Loucy (cell line): ENCODE measurements around the gene FASLG.

ENCODE experiments used
- H2AFZ ChIP-seq: fragments of 200-600 bp; sonication (generic); 2 replicates; pipeline ENCODE4 v1.6.0; 2016; ENCODE audit warnings: antibody characterized with exemption, mild to moderate bottlenecking, low read length, moderate library complexity
- H3F3A ChIP-seq: fragments of 200-600 bp; 2 replicates; pipeline ENCODE4 v1.6.0; 2016; ENCODE audit warnings: antibody characterized with exemption, low read depth, mild to moderate bottlenecking
- H3K27me3 ChIP-seq: fragments of 200-600 bp; sonication (generic); 2 replicates; pipeline ENCODE4 v1.6.1; 2014; ENCODE audit warnings: low read length, mild to moderate bottlenecking; ENCODE audit not compliant: insufficient read depth, poor library complexity, severe bottlenecking
- H3K36me3 ChIP-seq: fragments of 200-600 bp; sonication (generic); 2 replicates; pipeline ENCODE4 v1.6.1; 2016; ENCODE audit warnings: low read length; ENCODE audit not compliant: insufficient read depth
- H3K4me1 ChIP-seq: fragments of 200-600 bp; sonication (generic); 2 replicates; pipeline ENCODE4 v1.5.1; 2014; ENCODE audit warnings: low read length, mild to moderate bottlenecking; ENCODE audit not compliant: insufficient read depth, poor library complexity, severe bottlenecking
- H3K4me2 ChIP-seq: fragments of 200-600 bp; sonication (generic); 2 replicates; pipeline ENCODE4 v1.6.0; 2014; ENCODE audit warnings: antibody characterized with exemption, low read length, low read depth, mild to moderate bottlenecking; ENCODE audit not compliant: poor library complexity, severe bottlenecking
- H3K4me3 ChIP-seq: fragments of 200-600 bp; sonication (generic); 2 replicates; pipeline ENCODE4 v1.5.1; 2014; ENCODE audit warnings: low read length, mild to moderate bottlenecking, mixed read lengths; ENCODE audit not compliant: poor library complexity, severe bottlenecking
- H3K79me2 ChIP-seq: fragments of 200-600 bp; sonication (generic); 2 replicates; pipeline ENCODE4 v1.6.1; 2014; ENCODE audit warnings: low read length; ENCODE audit not compliant: insufficient read depth
- H3K9ac ChIP-seq: fragments of 200-600 bp; sonication (generic); 2 replicates; pipeline ENCODE4 v1.6.0; 2014; ENCODE audit warnings: mild to moderate bottlenecking, low read depth, low read length, moderate library complexity; ENCODE audit not compliant: poor library complexity, severe bottlenecking
- H3K9me2 ChIP-seq: fragments of 200-600 bp; sonication (generic); replicated peaks from 2 replicates; pipeline ENCODE4 v1.6.1; 2016; ENCODE audit warnings: low read depth, low read length, mixed read lengths
- H3K9me3 ChIP-seq: fragments of 200-600 bp; sonication (generic); 2 replicates; pipeline ENCODE4 v1.6.1; 2014; ENCODE audit warnings: mild to moderate bottlenecking, antibody characterized with exemption, low read length, low read depth; ENCODE audit not compliant: insufficient read depth
- H4K20me1 ChIP-seq: fragments of 200-600 bp; sonication (generic); 2 replicates; pipeline ENCODE4 v1.6.0; 2014; ENCODE audit warnings: antibody characterized with exemption, low read length, mild to moderate bottlenecking; ENCODE audit not compliant: insufficient read depth, poor library complexity, severe bottlenecking
- CTCF ChIP-seq: fragments of 200-600 bp; sonication (generic); conservative IDR thresholded peaks from 2 replicates; pipeline ENCODE4 v1.5.1; 2014; ENCODE audit warnings: mild to moderate bottlenecking, antibody characterized with exemption, low read length
- EZH2phosphoT487 ChIP-seq: fragments of 200-600 bp; IDR thresholded peaks from 2 replicates; pipeline ENCODE4 v1.6.1; 2018; ENCODE audit warnings: antibody characterized with exemption, mild to moderate bottlenecking, moderate library complexity, borderline replicate concordance

FASLG gene

DNA sequence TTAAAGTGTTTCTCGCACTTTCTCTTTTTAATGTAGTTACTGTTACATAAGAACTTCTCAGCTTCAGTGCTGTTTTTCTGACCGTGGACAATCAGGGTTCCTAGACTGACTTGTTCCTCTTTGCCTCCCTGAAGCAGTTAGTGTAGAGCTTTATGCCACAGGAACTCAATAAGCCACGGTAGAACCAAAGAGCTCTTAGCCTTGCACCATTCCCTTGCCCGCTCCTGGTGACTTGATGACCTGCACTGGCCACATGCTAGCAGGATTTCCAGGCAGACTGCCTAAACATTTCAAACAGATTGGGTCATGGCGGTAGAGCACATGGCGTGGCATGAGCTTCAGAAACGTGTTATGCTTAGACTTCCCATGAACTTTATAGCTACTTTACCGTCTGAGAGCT, 18.8 kb upstream of the FASLG start:
- Histone ChIP-seq H4K20me1 (no peaks in the 10 kb centered on the region), H3K9me2 (no peaks in the 10 kb centered on the region), H3K4me3 (no peak overlapping the region), H3K27me3 (no peaks in the 10 kb centered on the region), H3K9me3 (no peaks in the 10 kb centered on the region), H3K4me1 (peaks cover 73% of the 10 kb centered on the region), H3K79me2 (no peaks in the 10 kb centered on the region), H2AFZ (no peak overlapping the region), H3K4me2 (peak overlapping the region; percentile 75), H3K36me3 (no peaks in the 10 kb centered on the region), H3F3A (peaks cover 8% of the 10 kb centered on the region; the same call in 1 of the 2 replicates), H3K9ac (peak overlapping the region; percentile 65)
- no peak for TF ChIP-seq CTCF
- TF ChIP-seq EZH2phosphoT487: no peak

GRCh38 chr1:172641492-172641891, 17.4 kb upstream of the FASLG start:
- Histone ChIP-seq H3K9ac (no peak overlapping the region), H3K4me1 (peaks cover 80% of the 10 kb centered on the region), H3F3A (peaks cover 8% of the 10 kb centered on the region; the same call in 1 of the 2 replicates), H4K20me1 (no peaks in the 10 kb centered on the region), H3K9me3 (no peaks in the 10 kb centered on the region), H3K4me3 (no peak overlapping the region), H3K9me2 (no peaks in the 10 kb centered on the region), H3K27me3 (no peaks in the 10 kb centered on the region), H3K36me3 (no peaks in the 10 kb centered on the region), H2AFZ (no peak overlapping the region), H3K4me2 (no peak overlapping the region), H3K79me2 (no peaks in the 10 kb centered on the region)
- TF ChIP-seq EZH2phosphoT487: no peak
- TF ChIP-seq CTCF: no peak

- Histone ChIP-seq H2AFZ (no peak overlapping the region), H3K4me1 (peaks cover 87% of the 10 kb centered on the region), H3K4me2 (peak overlapping the region; percentile 80), H3F3A (peaks cover 13% of the 10 kb centered on the region; the same call in 1 of the 2 replicates), H4K20me1 (no peaks in the 10 kb centered on the region), H3K9me3 (no peaks in the 10 kb centered on the region), H3K79me2 (no peaks in the 10 kb centered on the region), H3K9me2 (no peaks in the 10 kb centered on the region), H3K27me3 (no peaks in the 10 kb centered on the region), H3K4me3 (peak overlapping the region; percentile 61), H3K36me3 (no peaks in the 10 kb centered on the region), H3K9ac (no peak overlapping the region)
- TF ChIP-seq CTCF (no peak), EZH2phosphoT487 (no peak)
These were observed 15.9 kb upstream of the FASLG start for GRCh38 chr1:172642970-172643369.
